ENCODE measurements around the gene SPEN.
"Not testable (repeated sequence)": the region's sequence is repeated elsewhere in the genome, so short reads cannot be mapped to it uniquely, and the experiment has no call there.

The SPEN gene

DNA sequence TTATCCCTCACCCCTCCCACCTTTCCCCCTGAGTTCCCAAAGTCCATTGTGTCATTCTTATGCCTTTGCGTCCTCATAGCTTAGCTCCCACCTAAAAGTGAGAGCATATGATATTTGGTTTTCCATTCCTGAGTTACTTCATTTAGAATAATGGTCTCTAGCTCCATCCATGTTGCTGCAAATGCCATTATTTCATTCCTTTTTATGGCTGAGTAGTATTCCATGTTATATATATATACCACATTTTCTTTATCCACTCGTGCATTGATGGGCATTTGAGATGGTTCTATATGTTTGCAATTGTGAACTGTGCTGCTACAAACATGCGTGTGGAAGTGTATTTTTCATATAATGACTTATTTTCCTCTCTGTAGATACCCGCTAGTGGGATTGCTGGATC, 130.4 kb downstream of the SPEN start:
- no CpG with 5 or more reads among the region's 4 CpGs for WGBS, 2 experiments (ENCODE audit: insufficient coverage in 2 of 2)
- not testable (repeated sequence) for H3K4me1 ChIP-seq (ENCODE audit: control insufficient read depth, insufficient read depth, low read length, poor library complexity, severe bottlenecking); H3K27ac ChIP-seq (ENCODE audit: low read depth, low read length, severe bottlenecking); H3K36me3 ChIP-seq (ENCODE audit: control insufficient read depth, insufficient read depth, low read length); H3K4me3 ChIP-seq (ENCODE audit: extremely low read depth, insufficient read depth, low read length, poor library complexity, severe bottlenecking)
- H3K9me3 ChIP-seq (ENCODE audit: control insufficient read depth, low read length): peaks cover 17% of the 10 kb centered on the region

DNA sequence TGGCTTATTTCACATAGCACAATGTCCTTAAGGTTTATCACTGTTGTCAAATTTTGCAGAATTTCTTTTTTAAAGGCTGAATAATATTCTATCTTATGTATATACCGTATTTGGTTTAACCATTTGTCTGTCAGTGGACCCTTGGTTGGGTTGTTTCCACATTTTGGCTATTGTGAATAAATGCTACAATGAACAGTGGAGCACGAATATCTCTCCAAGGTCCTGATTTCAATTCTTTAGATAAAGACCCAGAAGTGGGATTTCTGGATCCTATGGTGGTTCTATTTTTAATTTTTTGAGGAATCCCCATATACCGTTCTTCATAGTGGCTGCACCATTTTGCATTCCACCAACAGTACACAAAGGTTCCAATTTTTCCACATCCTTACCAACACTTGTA, 134.2 kb downstream of the SPEN start:
- Histone ChIP-seq H3K27ac (ENCODE audit: low read depth, low read length, severe bottlenecking) (no peak overlapping the region), H3K9me3 (ENCODE audit: control insufficient read depth, low read length) (peaks cover 11% of the 10 kb centered on the region), H3K36me3 (ENCODE audit: control insufficient read depth, insufficient read depth, low read length) (no peaks in the 10 kb centered on the region), H3K4me1 (ENCODE audit: control insufficient read depth, insufficient read depth, low read length, poor library complexity, severe bottlenecking) (peaks cover 4% of the 10 kb centered on the region), H3K4me3 (ENCODE audit: extremely low read depth, insufficient read depth, low read length, poor library complexity, severe bottlenecking) (no peak overlapping the region)
- WGBS, 2 experiments (ENCODE audit: insufficient coverage in 2 of 2): 79% methylated on average over 2 of the region's 3 CpGs; no CpG with 5 or more reads in 1 of the 2 experiments

DNA sequence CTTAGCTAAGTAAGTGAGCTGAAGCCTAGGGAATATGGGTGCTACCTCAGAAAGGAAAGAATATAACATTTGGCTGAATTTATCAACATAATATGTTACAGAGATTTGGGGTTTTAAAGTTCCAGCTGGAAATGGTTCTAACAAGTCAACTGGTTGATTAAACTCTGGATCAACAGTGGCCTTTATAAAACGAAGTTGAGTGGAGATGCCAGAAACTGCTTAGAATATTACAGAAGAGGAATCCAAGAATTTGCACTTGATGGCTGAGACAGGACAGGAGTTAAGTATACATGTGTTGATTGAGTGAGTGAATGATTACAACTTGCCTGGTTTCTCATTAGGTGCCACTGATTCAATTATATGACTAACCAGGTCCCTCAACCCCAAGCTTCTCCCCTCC, 135.8 kb downstream of the SPEN start:
- no peaks in the 10 kb centered on the region for H3K36me3 ChIP-seq (ENCODE audit: control insufficient read depth, insufficient read depth, low read length)
- 62 to 67% methylated on average over 1 of the region's 1 CpG for WGBS, 2 experiments (ENCODE audit: insufficient coverage in 2 of 2)
- H3K27ac ChIP-seq (ENCODE audit: low read depth, low read length, severe bottlenecking): no peak overlapping the region

DNA sequence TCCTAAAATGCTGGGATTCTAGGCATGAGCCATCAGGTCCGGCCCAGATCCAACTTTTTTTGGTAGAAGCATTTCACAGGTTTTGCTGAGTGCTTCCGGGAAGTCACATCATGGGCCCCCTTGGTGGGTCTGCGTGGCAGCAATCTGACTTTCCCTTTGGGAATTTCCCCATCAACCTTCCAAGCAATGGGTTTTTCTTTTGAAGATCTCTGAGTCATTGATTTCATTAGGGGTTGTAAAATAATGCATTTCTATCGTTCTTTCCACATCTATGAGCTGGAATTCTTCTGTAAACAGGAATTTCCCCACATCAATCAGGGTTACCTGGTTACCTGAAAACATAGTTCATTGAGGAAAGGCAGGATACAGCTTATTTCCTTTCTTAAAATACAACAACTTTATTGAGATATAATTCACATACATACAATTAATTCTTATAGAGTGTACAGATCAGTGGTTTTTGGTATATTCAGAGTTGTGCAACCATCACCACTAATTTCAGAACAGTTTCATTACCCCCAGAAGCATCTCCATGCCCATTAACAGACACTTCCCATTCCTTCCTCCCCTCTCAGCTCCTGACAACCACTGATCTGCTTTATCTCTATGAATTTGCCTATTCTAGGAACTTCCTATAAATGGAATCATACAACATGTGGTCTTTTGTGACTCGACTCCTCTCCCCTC, 138.2 kb downstream of the SPEN start:
- Histone ChIP-seq H3K4me1 (ENCODE audit: control insufficient read depth, insufficient read depth, low read length, poor library complexity, severe bottlenecking) (peaks cover 4% of the 10 kb centered on the region), H3K36me3 (ENCODE audit: control insufficient read depth, insufficient read depth, low read length) (no peaks in the 10 kb centered on the region), H3K9me3 (ENCODE audit: control insufficient read depth, low read length) (peaks cover 4% of the 10 kb centered on the region), H3K27ac (ENCODE audit: low read depth, low read length, severe bottlenecking) (no peak overlapping the region), H3K4me3 (ENCODE audit: extremely low read depth, insufficient read depth, low read length, poor library complexity, severe bottlenecking) (no peak overlapping the region)
- WGBS, 2 experiments (ENCODE audit: insufficient coverage in 2 of 2): 84 to 92% methylated on average over 3 of the region's 5 CpGs

More for the DNA sequence above, 135.8 kb downstream of the SPEN start:
- H3K9me3 ChIP-seq (ENCODE audit: control insufficient read depth, low read length): peaks cover 9% of the 10 kb centered on the region
- H3K4me3 ChIP-seq (ENCODE audit: extremely low read depth, insufficient read depth, low read length, poor library complexity, severe bottlenecking): no peak overlapping the region
- H3K4me1 ChIP-seq (ENCODE audit: control insufficient read depth, insufficient read depth, low read length, poor library complexity, severe bottlenecking): peaks cover 4% of the 10 kb centered on the region

DNA sequence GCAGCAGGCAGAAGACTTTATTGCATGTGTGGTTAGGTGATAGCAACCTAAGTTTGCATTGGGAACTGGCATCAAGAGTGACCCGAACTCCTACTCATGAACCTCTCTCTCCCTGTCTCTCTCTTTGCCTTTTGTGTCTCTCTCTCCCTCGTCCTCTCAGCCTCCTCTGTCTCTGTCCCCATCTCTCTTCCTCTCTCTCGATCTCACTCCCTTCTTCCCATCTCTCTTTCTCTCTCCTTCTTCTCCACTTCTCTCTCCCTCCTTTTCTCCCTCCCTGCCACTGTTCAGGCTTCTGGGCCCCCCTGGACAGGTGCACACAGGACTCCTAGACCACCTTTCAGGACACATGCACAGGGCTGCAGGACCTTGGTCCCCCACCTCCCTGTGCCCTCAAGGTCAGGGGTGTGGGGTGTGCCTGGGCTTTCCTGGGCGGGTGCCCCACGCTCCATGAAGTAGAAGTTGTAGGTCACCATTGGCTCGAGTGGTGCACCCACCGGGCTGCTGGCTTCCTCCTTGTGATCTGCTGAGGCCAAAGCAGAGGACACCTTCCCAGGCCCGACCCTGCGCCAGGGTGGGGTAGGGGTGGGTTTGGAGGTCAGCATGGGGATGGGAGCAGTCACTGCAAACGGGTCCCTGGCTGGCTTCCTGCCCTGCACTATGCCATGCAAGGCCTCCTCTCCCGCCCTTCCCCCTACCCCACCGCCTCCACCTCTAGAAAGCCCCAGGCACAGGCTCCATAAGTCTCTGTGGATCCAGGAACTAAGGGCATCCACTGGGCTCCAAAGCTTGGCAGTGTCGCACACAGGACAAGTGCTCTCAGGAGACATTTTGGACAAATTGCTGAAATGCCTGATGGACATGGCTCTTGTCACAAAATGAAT, 141.6 kb downstream of the SPEN start:
- H3K4me3 ChIP-seq (ENCODE audit: extremely low read depth, insufficient read depth, low read length, poor library complexity, severe bottlenecking): no peak overlapping the region
- H3K4me1 ChIP-seq (ENCODE audit: control insufficient read depth, insufficient read depth, low read length, poor library complexity, severe bottlenecking): peaks cover 4% of the 10 kb centered on the region
- no peaks in the 10 kb centered on the region for H3K36me3 ChIP-seq (ENCODE audit: control insufficient read depth, insufficient read depth, low read length)
- WGBS, 2 experiments (ENCODE audit: insufficient coverage in 2 of 2): 82 to 91% methylated on average over 10 to 11 of the region's 13 CpGs
- H3K27ac ChIP-seq (ENCODE audit: low read depth, low read length, severe bottlenecking): no peak overlapping the region
- no peaks in the 10 kb centered on the region for H3K9me3 ChIP-seq (ENCODE audit: control insufficient read depth, low read length)

DNA sequence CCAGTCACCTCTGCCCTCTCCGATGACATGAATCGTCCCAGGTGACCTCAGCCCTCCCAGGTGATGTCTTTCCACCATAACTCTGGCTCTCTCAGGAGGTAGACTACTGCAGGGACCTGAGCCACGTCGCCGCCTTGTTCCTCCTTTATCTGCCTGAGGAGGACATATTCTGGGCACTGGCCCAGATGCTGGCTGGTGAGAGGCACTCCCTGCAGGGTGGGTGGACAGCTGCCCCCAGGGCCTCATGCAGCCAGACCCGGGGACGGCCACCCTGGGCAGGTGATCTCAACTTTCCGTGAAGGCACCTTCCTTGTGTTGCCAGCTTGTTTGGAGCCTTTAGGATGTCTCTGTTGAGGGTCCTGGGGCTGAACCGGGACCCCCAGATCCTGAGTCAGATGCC, 142.3 kb downstream of the SPEN start:
- Histone ChIP-seq H3K27ac (ENCODE audit: low read depth, low read length, severe bottlenecking) (no peak overlapping the region), H3K4me1 (ENCODE audit: control insufficient read depth, insufficient read depth, low read length, poor library complexity, severe bottlenecking) (peaks cover 4% of the 10 kb centered on the region), H3K36me3 (ENCODE audit: control insufficient read depth, insufficient read depth, low read length) (no peaks in the 10 kb centered on the region), H3K9me3 (ENCODE audit: control insufficient read depth, low read length) (no peaks in the 10 kb centered on the region), H3K4me3 (ENCODE audit: extremely low read depth, insufficient read depth, low read length, poor library complexity, severe bottlenecking) (no peak overlapping the region)
- 94 to 100% methylated on average over 3 to 7 of the region's 9 CpGs for WGBS, 2 experiments (ENCODE audit: insufficient coverage in 2 of 2)

All from mesodermal cell (in vitro differentiated cells).